Adipocyte (in vitro differentiated cells): ENCODE results near the gene CPEB4.
A peak's percentile ranks its signal among the peaks of the same experiment; 100 is the strongest.

ENCODE experiments used
- DNase-seq: peaks from one replicate; pipeline ENCODE4 v3.0.0-alpha.2; 2015; ENCODE audit warnings: low read depth
- H3K27me3 ChIP-seq: replicated peaks from 2 replicates; pipeline ENCODE4 v1.7.0; 2013; ENCODE audit warnings: mild to moderate bottlenecking, low read length, moderate library complexity; ENCODE audit not compliant: control insufficient read depth, insufficient read depth
- H3K36me3 ChIP-seq: 2 replicates; pipeline ENCODE4 v1.7.0; 2013; ENCODE audit warnings: low read length, mild to moderate bottlenecking, moderate library complexity; ENCODE audit not compliant: control insufficient read depth, insufficient read depth, severe bottlenecking
- H3K4me1 ChIP-seq: 2 replicates; pipeline ENCODE4 v1.7.0; 2013; ENCODE audit warnings: mild to moderate bottlenecking, low read length, moderate library complexity; ENCODE audit not compliant: control insufficient read depth, insufficient read depth
- H3K4me3 ChIP-seq: 2 replicates; pipeline ENCODE4 v1.7.0; 2013; ENCODE audit warnings: mild to moderate bottlenecking, low read length, moderate library complexity
- H3K9ac ChIP-seq: 2 replicates; pipeline ENCODE4 v1.7.0; 2013; ENCODE audit warnings: mild to moderate bottlenecking, low read length, moderate library complexity
- H3K9me3 ChIP-seq: 2 replicates; pipeline ENCODE4 v1.7.0; 2013; ENCODE audit warnings: mild to moderate bottlenecking, low read length, moderate library complexity; ENCODE audit not compliant: control insufficient read depth

CPEB4 gene

DNA sequence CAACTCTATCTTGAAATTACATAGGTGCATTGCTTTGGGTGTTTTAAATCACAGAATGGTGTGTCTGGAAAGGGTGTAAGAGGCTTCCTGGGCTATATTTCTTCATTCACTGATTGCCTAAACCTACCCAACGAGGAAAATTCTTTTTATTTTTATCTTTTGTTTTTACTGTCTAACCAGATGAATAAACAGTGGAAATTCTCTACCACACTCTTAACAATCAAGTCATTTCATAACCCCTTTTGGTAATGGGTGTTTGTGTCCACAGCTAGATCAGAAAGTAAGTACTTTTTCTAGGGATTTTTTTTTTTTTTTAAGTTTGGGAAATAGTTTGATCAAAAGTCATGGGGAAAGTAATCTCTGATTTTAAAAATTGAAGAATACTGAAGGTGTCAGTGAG is 73.3 kb downstream of the CPEB4 start:
- Histone ChIP-seq H3K27me3 (no peaks in the 10 kb centered on the region), H3K4me3 (no peak overlapping the region), H3K9me3 (no peaks in the 10 kb centered on the region), H3K4me1 (peaks cover 9% of the 10 kb centered on the region), H3K9ac (no peak overlapping the region), H3K36me3 (peaks cover 33% of the 10 kb centered on the region)
- peak; percentile 6 for DNase-seq

GRCh38 chr5:173962436-173962972 is 74.4 kb downstream of the CPEB4 start:
- DNase-seq = no peak
- Histone ChIP-seq H3K9me3 (no peaks in the 10 kb centered on the region), H3K36me3 (peaks cover 24% of the 10 kb centered on the region), H3K4me1 (peaks cover 9% of the 10 kb centered on the region), H3K9ac (no peak overlapping the region), H3K27me3 (no peaks in the 10 kb centered on the region), H3K4me3 (no peak overlapping the region)

GRCh38 chr5:173963182-173963838 is 75.2 kb downstream of the CPEB4 start:
- H3K4me3 ChIP-seq = peak overlapping the region; percentile 46
- DNase-seq = peak; percentile 85
- no peaks in the 10 kb centered on the region for H3K27me3 ChIP-seq

GRCh38 chr5:173963867-173964441 is 75.8 kb downstream of the CPEB4 start:
- Histone ChIP-seq H3K27me3 (no peaks in the 10 kb centered on the region), H3K36me3 (peaks cover 10% of the 10 kb centered on the region), H3K4me1 (peaks cover 9% of the 10 kb centered on the region), H3K9ac (peak overlapping the region; percentile 32), H3K4me3 (no peak overlapping the region), H3K9me3 (no peaks in the 10 kb centered on the region)
- DNase-seq = no peak

More at GRCh38 chr5:173963182-173963838, 75.2 kb downstream of the CPEB4 start:
- Histone ChIP-seq H3K4me1 (peaks cover 9% of the 10 kb centered on the region), H3K36me3 (peaks cover 16% of the 10 kb centered on the region), H3K9me3 (no peaks in the 10 kb centered on the region), H3K9ac (peak overlapping the region; percentile 32)

GRCh38 chr5:173964506-173964905 is 76.4 kb downstream of the CPEB4 start:
- no peak for DNase-seq
- Histone ChIP-seq H3K4me3 (no peak overlapping the region), H3K9ac (no peak overlapping the region), H3K36me3 (peaks cover 5% of the 10 kb centered on the region), H3K4me1 (peaks cover 9% of the 10 kb centered on the region), H3K9me3 (no peaks in the 10 kb centered on the region), H3K27me3 (no peaks in the 10 kb centered on the region)

DNA sequence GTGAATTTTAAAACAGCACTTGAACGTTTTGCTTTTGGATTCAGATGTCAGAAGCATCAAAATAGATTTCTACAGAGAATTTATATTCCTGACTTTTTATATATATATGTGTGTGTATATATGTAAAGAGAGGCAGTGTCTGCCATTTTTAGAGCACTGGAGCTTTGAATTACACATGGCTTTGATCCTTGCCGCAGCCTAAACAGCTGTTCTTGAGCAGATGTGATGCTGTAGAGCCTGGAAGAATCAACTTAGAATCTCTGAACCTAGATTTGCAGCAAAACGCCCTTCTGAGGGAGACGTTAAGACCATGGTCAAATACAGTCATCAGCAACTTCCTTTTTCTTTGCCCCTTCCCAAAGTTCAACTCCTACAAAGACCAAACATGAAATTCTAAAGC is 79.1 kb downstream of the CPEB4 start:
- no peaks in the 10 kb centered on the region for H3K9me3 ChIP-seq

DNA sequence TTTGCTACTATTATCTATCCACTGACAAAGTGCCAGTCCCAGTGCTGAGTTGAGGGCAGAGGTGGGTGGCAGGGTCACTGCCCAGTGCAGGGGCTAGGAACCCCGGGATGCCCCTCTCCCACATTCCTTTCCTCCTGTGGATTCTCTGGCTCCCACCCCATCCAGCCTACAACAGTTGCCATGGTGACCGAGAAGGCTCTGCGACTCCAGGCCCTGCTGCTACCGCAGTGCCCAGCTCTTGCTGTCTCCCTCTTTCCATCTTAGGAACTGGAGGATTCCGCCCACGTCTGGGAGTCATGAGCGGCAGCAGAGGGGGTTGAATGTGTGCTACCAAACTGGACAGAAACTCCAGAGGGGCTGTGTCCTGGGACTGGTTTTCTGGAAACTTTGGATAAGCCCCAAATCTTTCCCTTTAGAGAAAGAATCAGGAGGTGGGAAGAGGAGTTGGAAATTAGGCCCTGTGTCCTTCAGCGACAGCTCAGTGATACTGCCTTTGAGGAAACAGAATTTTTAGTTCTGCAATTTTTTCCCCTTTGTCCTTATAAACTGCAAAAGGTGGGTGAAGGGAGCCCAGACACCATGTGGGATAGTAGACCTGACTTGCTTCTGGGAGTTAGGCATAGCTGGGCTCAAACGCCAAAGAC is 80.1 kb downstream of the CPEB4 start:
- Histone ChIP-seq H3K36me3 (no peaks in the 10 kb centered on the region), H3K4me1 (peaks cover 9% of the 10 kb centered on the region), H3K27me3 (no peaks in the 10 kb centered on the region), H3K9ac (no peak overlapping the region), H3K9me3 (no peaks in the 10 kb centered on the region), H3K4me3 (no peak overlapping the region)
- no peak for DNase-seq

More for the DNA sequence above, 79.1 kb downstream of the CPEB4 start:
- Histone ChIP-seq H3K36me3 (no peaks in the 10 kb centered on the region), H3K27me3 (no peaks in the 10 kb centered on the region), H3K4me1 (peaks cover 9% of the 10 kb centered on the region), H3K4me3 (no peak overlapping the region), H3K9ac (no peak overlapping the region)
- no peak for DNase-seq

- H3K27me3 ChIP-seq = peaks cover 10% of the 10 kb centered on the region
- peaks cover 11% of the 10 kb centered on the region for H3K4me1 ChIP-seq
- H3K9ac ChIP-seq = no peak overlapping the region
- no peaks in the 10 kb centered on the region for H3K9me3 ChIP-seq
- no peak overlapping the region for H3K4me3 ChIP-seq
- DNase-seq = peak; percentile 82
- H3K36me3 ChIP-seq = no peaks in the 10 kb centered on the region
Measured at GRCh38 chr5:173969167-173970049, 81.3 kb downstream of the CPEB4 start.

GRCh38 chr5:173970878-173971650 is 82.9 kb downstream of the CPEB4 start:
- Histone ChIP-seq H3K4me1 (peaks cover 11% of the 10 kb centered on the region), H3K9me3 (no peaks in the 10 kb centered on the region), H3K9ac (no peak overlapping the region), H3K36me3 (no peaks in the 10 kb centered on the region), H3K4me3 (no peak overlapping the region), H3K27me3 (peaks cover 10% of the 10 kb centered on the region)
- no peak for DNase-seq

DNA sequence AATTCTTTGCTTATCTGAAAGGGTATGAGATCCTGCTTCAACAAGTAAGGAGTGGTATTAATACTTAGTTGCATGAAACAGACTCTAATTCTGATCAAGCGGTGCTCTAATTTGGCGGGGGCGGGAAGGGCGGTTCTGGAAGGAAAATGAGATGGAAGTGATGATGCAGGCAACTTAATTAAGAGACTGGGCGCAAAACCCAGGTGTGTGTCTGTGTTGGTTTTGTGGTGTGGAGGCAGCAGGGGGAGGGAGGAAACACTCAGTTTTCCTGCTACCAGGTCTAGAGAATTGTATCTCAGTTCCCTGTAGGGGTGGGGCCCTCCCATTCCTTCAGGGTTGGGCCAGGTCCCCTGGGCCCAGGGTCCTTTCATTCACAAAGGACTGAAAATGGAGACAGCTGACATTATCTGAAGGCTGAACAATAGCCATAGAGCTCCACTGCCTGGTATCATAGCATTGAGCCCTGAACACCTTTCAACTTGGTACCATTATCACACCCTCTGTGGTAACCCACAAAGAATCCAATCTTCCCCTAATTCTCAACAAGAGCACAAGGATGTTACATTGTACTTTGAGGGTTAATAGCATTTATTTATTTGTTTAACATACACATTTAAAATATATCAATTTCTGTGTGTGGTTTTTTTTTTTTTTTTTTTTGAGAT is 83.7 kb downstream of the CPEB4 start:
- Histone ChIP-seq H3K9ac (no peak overlapping the region), H3K36me3 (no peaks in the 10 kb centered on the region), H3K27me3 (peaks cover 10% of the 10 kb centered on the region), H3K4me3 (no peak overlapping the region), H3K4me1 (peaks cover 11% of the 10 kb centered on the region), H3K9me3 (no peaks in the 10 kb centered on the region)
- DNase-seq = no peak
